H1 (cell line): ENCODE results near the gene PBX1.

Experiments used
- CEBPB ChIP-seq: IDR thresholded peaks from 2 replicates; pipeline ENCODE4 v1.6.1; 2012; ENCODE audit warnings: low read depth, low read length
- CTCF ChIP-seq, 3 experiments: IDR thresholded peaks; 1 replicate in 2 of 3; 2 replicates in 1 of 3; pipeline versions ENCODE4 v1.5.1 to v1.6.1; 2011; ENCODE audit warnings: low read length in 3 of 3, mild to moderate bottlenecking in 3 of 3, inconsistent platforms in 2 of 3, low read depth in 1 of 3, moderate library complexity in 1 of 3; ENCODE audit not compliant: insufficient read depth in 1 of 3; ENCODE audit errors: control extremely low read depth in 1 of 3
- EZH2 ChIP-seq: fragments of 200-600 bp; sonication (generic); IDR thresholded peaks from 2 replicates; pipeline ENCODE4 v1.7.1; 2012; ENCODE audit warnings: low read depth, mild to moderate bottlenecking, moderate library complexity, low read length, inconsistent platforms; ENCODE audit not compliant: severe bottlenecking
- JUND ChIP-seq: IDR thresholded peaks from 2 replicates; pipeline ENCODE4 v1.6.1; 2011; ENCODE audit warnings: mild to moderate bottlenecking, improper control_type of control experiment, low read length
- POLR2AphosphoS5 ChIP-seq: IDR thresholded peaks from 2 replicates; pipeline ENCODE4 v1.6.1; 2011; ENCODE audit warnings: low read depth, low read length
- ZNF274 ChIP-seq: IDR thresholded peaks from 2 replicates; pipeline ENCODE4 v1.7.0; 2012; ENCODE audit warnings: low read length, borderline replicate concordance; ENCODE audit errors: extremely low read depth

GRCh38 chr1:164804366-164804765 lies 245.4 kb downstream of the PBX1 start:
- TF ChIP-seq JUND (no peak), EZH2 (no peak), CTCF (IDR thresholded peaks at IDR 0.05; ENCODE audit: control extremely low read depth in 1 of 3, insufficient read depth in 1 of 3, low read depth in 1 of 3, low read length in 3 of 3) (no peak), CEBPB (no peak), POLR2AphosphoS5 (no peak), ZNF274 (no peak)
